NCI-H1092 treated with DMSO at 0.1 percent for 48 hours (cell line): ENCODE measurements around the gene ROR1.

Source experiments
- DNase-seq: peaks from one replicate; lab custom pipeline; 2025; lab: John Stamatoyannopoulos, UW

The ROR1 gene

DNA sequence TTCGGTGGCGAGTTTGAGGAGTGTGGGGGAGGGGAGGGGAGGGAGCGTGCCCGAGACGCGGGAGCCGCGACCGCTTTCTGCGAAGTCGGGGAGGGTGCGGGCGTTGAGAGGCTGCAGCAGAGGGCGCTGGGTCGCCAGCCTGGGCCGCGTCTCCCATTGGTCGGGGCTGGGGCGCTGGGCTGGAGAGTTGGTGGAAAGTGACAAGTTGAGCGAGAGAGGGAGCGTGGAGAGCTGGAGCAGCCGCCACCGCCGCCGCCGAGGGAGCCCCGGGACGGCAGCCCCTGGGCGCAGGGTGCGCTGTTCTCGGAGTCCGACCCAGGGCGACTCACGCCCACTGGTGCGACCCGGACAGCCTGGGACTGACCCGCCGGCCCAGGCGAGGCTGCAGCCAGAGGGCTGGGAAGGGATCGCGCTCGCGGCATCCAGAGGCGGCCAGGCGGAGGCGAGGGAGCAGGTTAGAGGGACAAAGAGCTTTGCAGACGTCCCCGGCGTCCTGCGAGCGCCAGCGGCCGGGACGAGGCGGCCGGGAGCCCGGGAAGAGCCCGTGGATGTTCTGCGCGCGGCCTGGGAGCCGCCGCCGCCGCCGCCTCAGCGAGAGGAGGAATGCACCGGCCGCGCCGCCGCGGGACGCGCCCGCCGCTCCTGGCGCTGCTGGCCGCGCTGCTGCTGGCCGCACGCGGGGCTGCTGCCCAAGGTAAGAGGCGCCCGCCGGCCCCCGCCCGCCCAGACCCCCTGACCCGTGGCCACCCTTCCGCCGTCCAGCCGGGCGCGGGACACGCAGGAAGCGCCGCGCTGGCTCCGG, at the start of gene ROR1:
Gene ROR1, plus strand, starts transcription at position 203 of the 802 bp plus-strand sequence.
- DNase-seq, result peak; percentile 70

- DNase-seq, result no peak
Observed at GRCh38 chr1:63724375-63724899, 49.4 kb upstream of the ROR1 start.

DNA sequence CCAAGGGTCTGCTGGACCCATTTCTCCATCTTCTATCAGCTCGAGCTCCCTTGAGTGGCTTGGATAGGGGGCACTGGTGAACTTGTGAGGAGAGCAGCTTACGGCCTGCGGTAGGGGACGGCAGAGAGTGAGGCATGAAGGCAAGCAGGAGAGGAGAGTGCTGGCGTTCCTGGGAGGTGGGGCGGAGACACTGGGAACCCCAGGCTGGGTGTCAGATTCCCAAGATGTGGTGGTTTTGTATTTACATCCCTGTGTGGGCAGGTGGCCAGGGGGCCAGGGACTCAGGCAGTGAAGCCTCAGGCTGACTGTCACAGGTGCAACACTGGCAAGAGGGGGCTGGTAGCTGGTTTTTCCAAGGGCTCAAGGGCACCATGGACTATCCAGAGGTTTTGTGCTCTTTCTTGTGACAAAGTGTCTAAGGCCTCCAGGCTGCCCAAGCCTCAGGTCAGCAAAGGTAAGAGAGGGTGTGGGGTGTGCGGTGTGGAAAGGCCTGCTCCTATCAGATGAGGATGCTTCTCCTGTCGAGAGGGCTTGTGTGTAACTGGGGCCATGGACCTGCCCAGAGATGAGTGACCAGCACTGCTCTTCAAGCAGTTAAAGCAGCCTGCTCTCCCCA, 45.1 kb upstream of the ROR1 start:
- no peak for DNase-seq

DNA sequence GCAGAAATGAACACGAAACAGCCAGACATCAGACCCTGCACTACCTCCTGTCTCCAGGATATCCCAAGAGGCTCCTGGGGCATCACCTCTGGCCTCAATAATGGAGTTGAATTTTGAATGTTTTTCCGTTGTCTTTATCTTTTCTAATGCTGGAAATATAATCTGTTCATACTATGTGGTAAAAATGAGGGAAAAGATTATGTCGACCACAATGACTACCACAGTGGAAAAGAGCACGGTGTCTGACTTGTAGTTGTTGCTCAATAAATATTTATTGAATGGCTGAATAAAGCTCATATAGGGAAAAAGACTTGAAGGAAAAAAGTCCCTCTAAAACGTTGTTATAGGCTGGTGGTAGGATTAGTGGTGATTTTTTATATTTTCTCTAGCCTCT, 44.6 kb upstream of the ROR1 start:
- DNase-seq, result no peak

GRCh38 chr1:63730211-63730610, 43.6 kb upstream of the ROR1 start:
- DNase-seq, result no peak

DNA sequence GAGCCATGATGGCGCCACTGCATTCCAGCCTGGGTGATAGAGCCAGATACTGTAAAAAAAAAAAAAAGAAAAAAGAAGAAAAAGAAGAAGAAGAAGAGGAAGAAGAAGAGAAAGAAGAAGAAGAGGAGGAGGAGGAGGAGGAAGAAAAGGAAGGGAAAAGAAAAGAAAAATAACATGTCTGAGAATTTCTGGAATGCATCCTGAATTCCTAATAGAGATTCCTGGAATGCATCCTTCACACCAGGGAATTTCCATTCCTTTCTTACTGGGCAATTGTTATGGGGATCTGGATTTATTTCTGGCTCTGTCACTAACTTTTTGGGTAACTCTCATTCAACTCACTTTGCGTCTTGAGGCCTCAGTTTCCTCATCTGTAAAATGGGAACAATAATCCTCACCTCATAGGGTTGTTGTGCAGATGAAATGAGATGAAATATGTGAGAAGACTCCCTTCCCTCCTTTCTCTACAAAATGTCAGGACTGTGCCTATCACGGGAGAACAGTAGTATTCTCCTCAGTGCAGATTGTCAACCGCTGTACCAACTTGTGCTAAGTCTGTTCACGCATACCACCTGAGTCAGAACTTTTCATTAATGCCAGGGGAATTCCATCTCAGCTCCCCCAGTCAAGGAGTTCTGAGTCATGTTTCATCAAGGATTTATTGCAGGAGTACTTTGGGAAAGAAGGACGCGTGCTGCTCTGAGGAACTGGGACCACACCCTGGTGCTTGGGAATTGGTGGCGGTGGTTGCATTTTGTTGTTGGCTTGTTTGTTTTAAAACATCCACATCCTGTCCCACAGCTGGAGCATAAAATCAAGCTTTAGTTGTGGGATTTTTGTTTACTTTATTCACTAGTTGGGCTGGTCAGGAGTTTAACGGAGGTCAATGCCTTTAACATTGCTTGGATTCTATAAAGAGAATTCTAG, 42.4 kb upstream of the ROR1 start:
- no peak for DNase-seq

DNA sequence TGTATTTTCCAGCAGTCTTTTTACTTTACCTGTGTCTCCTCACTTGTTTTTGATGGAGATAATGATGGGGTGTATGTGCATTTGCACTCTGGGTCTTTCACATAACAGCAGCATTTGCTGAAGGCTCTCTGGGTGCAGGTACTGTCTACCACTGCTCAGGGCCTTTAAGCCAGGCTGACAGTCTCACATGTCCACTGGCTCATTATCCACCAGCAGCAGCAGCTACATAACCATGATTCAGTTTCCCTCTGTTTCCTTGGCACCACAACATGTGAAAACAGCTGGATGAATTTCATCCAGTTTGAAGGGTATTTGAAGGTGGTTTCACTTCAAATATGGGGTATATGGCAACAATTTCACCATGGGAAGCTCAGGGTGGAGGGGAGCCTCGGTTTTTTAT, 41.2 kb upstream of the ROR1 start:
- no peak for DNase-seq

DNA sequence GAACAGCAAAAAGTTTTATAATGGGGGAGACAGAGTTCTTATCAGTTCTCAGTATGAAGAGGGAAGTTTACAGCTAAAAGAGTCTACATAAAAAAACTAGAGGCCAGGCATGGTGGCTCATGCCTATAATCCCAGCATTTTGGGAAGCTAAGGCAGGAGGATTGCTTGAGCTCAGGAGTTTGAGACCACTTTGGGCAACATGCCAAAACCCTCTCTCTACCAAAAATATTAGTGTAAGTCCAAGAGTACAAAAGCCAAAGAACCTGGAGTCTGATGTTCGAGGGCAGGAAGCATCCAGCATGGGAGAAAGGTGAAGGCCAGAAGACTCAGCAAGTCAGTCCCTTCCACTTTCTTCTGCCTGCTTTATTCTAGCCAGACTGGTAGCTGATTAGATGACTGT, 35.0 kb upstream of the ROR1 start:
- DNase-seq, result no peak

DNA sequence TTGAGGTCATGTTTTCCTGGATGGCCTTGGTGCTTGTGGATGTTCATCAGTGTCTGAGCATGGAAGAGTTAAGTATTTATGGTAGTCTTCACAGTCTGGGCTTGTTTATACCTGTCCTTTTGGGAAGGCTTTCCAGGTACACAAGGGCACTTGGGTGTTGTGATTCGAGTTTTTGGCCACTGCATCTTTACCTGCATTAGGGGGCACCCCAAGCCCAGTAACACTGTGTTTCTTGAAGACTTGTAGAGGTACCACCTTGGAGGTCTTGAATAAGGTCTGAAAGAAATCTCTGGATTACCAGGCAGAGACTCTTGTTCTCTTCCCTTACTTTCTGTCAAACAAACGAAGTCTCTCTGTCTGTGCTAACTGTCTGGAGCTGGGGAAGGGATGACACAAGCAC, 34.4 kb upstream of the ROR1 start:
- DNase-seq, result no peak

GRCh38 chr1:63740432-63740831, 33.4 kb upstream of the ROR1 start:
- DNase-seq, result no peak

DNA sequence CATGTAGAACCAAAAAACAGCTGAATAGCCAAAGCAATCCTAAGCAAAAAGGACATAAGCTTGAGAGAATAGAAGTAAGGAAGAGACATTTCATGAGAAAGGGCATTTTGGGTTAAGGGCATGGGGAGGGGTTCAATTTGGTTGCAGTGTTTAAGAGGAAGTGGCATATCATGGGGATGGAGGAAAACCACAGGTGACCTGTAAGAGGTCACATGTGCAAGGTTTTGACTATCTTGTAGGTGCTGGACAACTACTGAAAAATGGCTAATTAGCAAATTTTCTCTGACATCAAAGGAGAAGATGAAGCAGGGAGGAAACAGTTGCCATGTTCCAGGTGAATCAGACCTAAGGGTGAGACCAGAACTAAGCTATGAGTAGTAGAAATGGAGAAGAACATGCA, 31.3 kb upstream of the ROR1 start:
- DNase-seq, result no peak

GRCh38 chr1:63743781-63744180, 30.0 kb upstream of the ROR1 start:
- no peak for DNase-seq

GRCh38 chr1:63746129-63746864, 27.5 kb upstream of the ROR1 start:
- DNase-seq, result no peak

- DNase-seq, result no peak
Observed at GRCh38 chr1:63747445-63747844, 26.4 kb upstream of the ROR1 start.

- DNase-seq, result no peak
Observed at GRCh38 chr1:63748046-63748580, 25.7 kb upstream of the ROR1 start.

DNA sequence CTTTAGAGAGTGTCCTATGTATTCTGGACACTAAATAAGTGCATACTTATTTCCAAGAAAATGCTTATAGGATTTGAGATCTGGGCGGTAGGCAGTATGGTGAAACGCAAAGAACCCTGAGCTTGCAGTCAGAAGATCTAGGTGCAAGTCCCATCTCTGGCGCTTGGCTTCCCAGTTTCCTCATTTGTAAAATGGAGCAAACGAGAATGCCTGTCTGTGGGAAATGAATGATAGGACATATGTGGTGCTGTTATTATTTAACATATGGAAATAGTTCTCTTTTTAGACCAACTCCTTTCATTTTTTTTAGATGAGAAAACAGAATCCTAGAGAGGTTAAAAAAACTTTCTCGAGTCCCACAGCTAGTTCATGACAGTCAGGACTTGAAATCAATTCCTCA, 25.2 kb upstream of the ROR1 start:
- no peak for DNase-seq

DNA sequence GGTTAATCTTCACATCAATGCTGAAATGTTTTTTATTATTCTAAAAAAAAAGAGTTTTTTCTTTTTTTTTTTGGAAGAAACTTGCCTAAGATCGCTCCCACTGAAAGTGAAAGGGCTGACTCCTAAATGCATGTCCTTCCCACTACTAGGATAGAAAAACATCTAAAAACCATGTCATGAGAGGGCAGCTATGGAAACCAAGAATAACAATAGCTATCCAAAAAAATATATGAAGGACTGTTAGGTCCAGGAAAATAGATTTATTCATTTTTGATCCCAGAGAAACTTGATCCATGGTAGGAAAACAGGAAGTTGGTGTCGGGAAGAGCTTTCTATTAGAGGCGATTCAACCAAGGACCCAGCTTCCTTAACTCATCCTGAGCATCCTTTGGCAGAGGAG, 23.1 kb upstream of the ROR1 start:
- no peak for DNase-seq

GRCh38 chr1:63752176-63752575, 21.6 kb upstream of the ROR1 start:
- no peak for DNase-seq

DNA sequence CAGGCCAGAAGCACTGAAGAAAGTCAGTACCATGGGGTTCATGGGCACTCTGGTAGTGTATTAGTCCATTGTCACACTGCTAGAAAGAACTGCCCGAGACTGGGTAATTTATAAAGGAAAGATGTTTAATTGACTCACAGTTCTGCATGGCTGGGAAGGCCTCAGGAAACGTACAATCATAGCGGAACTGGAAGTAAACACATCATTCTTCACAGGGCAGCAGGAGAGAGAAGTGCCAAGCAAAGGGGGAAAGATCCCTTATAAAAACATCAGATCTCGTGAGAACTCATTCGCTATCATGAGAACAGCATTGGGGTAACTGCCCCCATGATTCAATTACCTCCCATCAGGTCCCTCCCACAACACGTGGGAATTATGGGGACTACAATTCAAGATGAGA, 20.2 kb upstream of the ROR1 start:
- DNase-seq, result no peak

DNA sequence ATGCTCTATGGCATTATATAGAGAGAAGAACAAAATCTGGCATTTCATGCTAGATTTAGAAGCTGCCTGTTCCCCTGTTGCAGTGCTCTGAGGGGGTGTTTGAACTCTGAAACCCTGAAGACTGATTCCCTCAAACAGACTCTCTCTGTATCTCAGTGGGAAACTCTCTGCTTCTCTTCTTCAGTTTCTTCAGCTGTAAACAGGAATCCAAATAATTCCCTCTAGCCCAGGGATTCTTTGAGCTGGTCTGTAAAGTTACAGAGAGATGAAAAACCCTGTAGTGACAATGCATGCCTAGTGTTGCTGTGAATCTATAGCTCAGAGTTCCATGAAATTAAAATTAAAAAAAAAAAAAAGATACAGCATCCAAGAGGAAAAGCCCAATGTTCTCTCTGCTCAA, 17.0 kb upstream of the ROR1 start:
- DNase-seq, result no peak

DNA sequence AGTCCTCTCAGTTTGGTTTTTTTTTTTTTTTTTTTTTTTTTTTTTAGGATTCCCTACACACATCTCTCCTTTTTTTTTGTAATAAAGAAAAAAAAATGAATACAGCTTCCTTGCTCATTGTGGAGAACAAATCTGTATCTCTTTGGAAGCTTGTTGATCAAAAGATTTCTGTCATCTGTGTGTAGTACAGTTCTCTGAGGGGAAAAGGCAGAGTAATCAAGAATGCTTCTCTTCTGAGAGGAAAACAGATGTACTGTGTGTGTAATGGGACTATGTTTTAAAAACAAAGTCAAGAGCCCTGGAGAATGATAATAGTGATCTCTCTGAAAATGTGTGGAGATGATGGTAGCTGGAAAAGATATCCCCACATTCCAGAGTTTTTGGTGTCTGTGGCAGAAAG, 16.5 kb upstream of the ROR1 start:
- DNase-seq, result peak; percentile 1

GRCh38 chr1:63758791-63759190, 15.0 kb upstream of the ROR1 start:
- no peak for DNase-seq
